HFFc6 (cell line): Measurements from ENCODE around the gene AIMP2. TPM values are rescaled to one million over a fixed set of nuclear protein-coding genes. Genes with fewer than 3 reads are reported as not detected.
"Not testable (repeated sequence)": the region's sequence is repeated elsewhere in the genome, so short reads cannot be mapped to it uniquely, and the experiment has no call there.

ENCODE experiments used
- DNase-seq: peaks from one replicate; pipeline ENCODE4 v3.0.0-alpha.2; 2018
- H3K27ac Mint-ChIP-seq: 2 replicates; pipeline ENCODE4 v1.8.0; 2020; ENCODE audit warnings: mild to moderate bottlenecking, mixed read lengths
- H3K27me3 Mint-ChIP-seq: 2 replicates; pipeline ENCODE4 v1.8.0; 2021; ENCODE audit warnings: mild to moderate bottlenecking, moderate library complexity, mixed read lengths; ENCODE audit not compliant: insufficient read depth
- H3K36me3 Mint-ChIP-seq: 2 replicates; pipeline ENCODE4 v1.8.0; 2021; ENCODE audit warnings: low read depth, mixed read lengths
- H3K4me1 Mint-ChIP-seq: 2 replicates; pipeline ENCODE4 v1.8.0; 2020; ENCODE audit warnings: low read depth, mixed read lengths
- H3K4me3 Mint-ChIP-seq: 2 replicates; pipeline ENCODE4 v1.8.0; 2020; ENCODE audit warnings: mild to moderate bottlenecking, moderate library complexity, mixed read lengths
- H3K9me3 Mint-ChIP-seq: 2 replicates; pipeline ENCODE4 v1.8.0; 2020; ENCODE audit warnings: mild to moderate bottlenecking, mixed read lengths
- CTCF ChIP-seq: fragments of 200-600 bp; sonication (generic); IDR thresholded peaks from 2 replicates; pipeline ENCODE4 v1.5.0; 2021; ENCODE audit warnings: antibody characterized with exemption, mild to moderate bottlenecking
- long read RNA-seq: library from polyadenylated mRNA; unstranded; transcript quantifications from one replicate; pipeline ENCODE4 v2.0.0, GENCODE V29; 2019
- total RNA-seq, 6 experiments: library from RNA; stranded (reverse); fragmentation: NEBNext Ultra II Directional; extraction: Animal tissue kit (Norgen Biotek cat#: 25700); gene quantifications; 2 replicates in 1 of 6; 3 replicates in 5 of 6; pipeline ENCODE4 v1.2.3, GENCODE V29; 2021

The AIMP2 gene
- 10 to 100 TPM; 36.2 to 47.2 (median 42.9) TPM for total RNA-seq
- long read RNA-seq, transcript AIMP2-201 (4 exons, 1,225 nt) = major isoform, 55 of 68 reads
- long read RNA-seq, partial matches to known transcripts = 2 of 68 reads
- long read RNA-seq, other reads (novel, unspliced or antisense) = 7 of 68 reads

GRCh38 chr7:6008668-6009611, at the start of gene AIMP2, which contains the start of gene PMS2:
Gene AIMP2, plus strand, starts transcription at chr7:6009272. Its CDS starts 92 bp downstream, at chr7:6009364.
Gene PMS2, minus strand, starts transcription at chr7:6009049. Its CDS starts 30 bp downstream, at chr7:6009019.
- DNase-seq = peak; percentile 99
- Mint-ChIP-seq H3K9me3 (no peaks in the 10 kb centered on the region), H3K36me3 (peaks cover 6% of the 10 kb centered on the region; the same call in 1 of the 2 replicates), H3K27me3 (no peaks in the 10 kb centered on the region; the same call in 1 of the 2 replicates), H3K27ac (peak within 1 kb of the TSS; percentile 95), H3K4me3 (peak within 1 kb of the TSS; percentile 80), H3K4me1 (peaks cover 40% of the 10 kb centered on the region)
- TF ChIP-seq CTCF = peak; percentile 21; the same call in 1 of the 2 replicates

- not testable (repeated sequence) for H3K36me3 Mint-ChIP-seq, H3K27ac Mint-ChIP-seq, H3K9me3 Mint-ChIP-seq, H3K4me1 Mint-ChIP-seq, H3K27me3 Mint-ChIP-seq, DNase-seq, H3K4me3 Mint-ChIP-seq
Observed at GRCh38 chr7:5963205-5963604, 45.9 kb upstream of the AIMP2 start.

GRCh38 chr7:5963810-5964209, 45.3 kb upstream of the AIMP2 start:
- H3K4me3 Mint-ChIP-seq, H3K4me1 Mint-ChIP-seq, H3K9me3 Mint-ChIP-seq, H3K27me3 Mint-ChIP-seq, H3K36me3 Mint-ChIP-seq, DNase-seq, H3K27ac Mint-ChIP-seq: not testable (repeated sequence)

- not testable (repeated sequence) for H3K27me3 Mint-ChIP-seq, H3K4me1 Mint-ChIP-seq, H3K36me3 Mint-ChIP-seq, DNase-seq, H3K27ac Mint-ChIP-seq, H3K4me3 Mint-ChIP-seq, H3K9me3 Mint-ChIP-seq
Observed at GRCh38 chr7:5970347-5970911, 38.6 kb upstream of the AIMP2 start, which contains the start of gene RSPH10B. Gene RSPH10B, minus strand, starts transcription at chr7:5970689. Its CDS starts 3,573 bp downstream, at chr7:5967116.

- H3K9me3 Mint-ChIP-seq, DNase-seq, H3K27me3 Mint-ChIP-seq, H3K4me1 Mint-ChIP-seq, H3K4me3 Mint-ChIP-seq, H3K27ac Mint-ChIP-seq, H3K36me3 Mint-ChIP-seq: not testable (repeated sequence)
Observed at GRCh38 chr7:5973580-5973979, 35.5 kb upstream of the AIMP2 start.

GRCh38 chr7:5979680-5980314, 29.3 kb upstream of the AIMP2 start:
- not testable (repeated sequence) for H3K27me3 Mint-ChIP-seq, H3K4me3 Mint-ChIP-seq, DNase-seq, H3K36me3 Mint-ChIP-seq, H3K9me3 Mint-ChIP-seq, H3K27ac Mint-ChIP-seq, H3K4me1 Mint-ChIP-seq

- DNase-seq, H3K27ac Mint-ChIP-seq, H3K27me3 Mint-ChIP-seq, H3K4me3 Mint-ChIP-seq, H3K4me1 Mint-ChIP-seq, H3K9me3 Mint-ChIP-seq: not testable (repeated sequence)
- H3K36me3 Mint-ChIP-seq = peaks cover 12% of the 10 kb centered on the region
Observed at GRCh38 chr7:5987061-5987460, 22.0 kb upstream of the AIMP2 start.

GRCh38 chr7:5997210-5997808, 11.8 kb upstream of the AIMP2 start:
- TF ChIP-seq CTCF = peak; percentile 80
- DNase-seq = peak; percentile 49
- H3K4me1 Mint-ChIP-seq = peaks cover 19% of the 10 kb centered on the region
- no peaks in the 10 kb centered on the region for H3K27me3 Mint-ChIP-seq
- H3K36me3 Mint-ChIP-seq = peaks cover 18% of the 10 kb centered on the region
- no peak overlapping the region; the same call in 1 of the 2 replicates for H3K27ac Mint-ChIP-seq
- no peaks in the 10 kb centered on the region for H3K9me3 Mint-ChIP-seq
- no peak overlapping the region for H3K4me3 Mint-ChIP-seq
